K562 (cell line): ENCODE results near the gene UBXN11. TPM values are rescaled to one million over a fixed set of nuclear protein-coding genes. Genes with fewer than 3 reads are reported as not detected.
A peak's percentile ranks its signal among the peaks of the same experiment; 100 is the strongest.

Experiments
- ATAC-seq: fragments of 200-7000 bp; cut with Tn5 transposase; 3 replicates; pipeline ENCODE4 v1.9.1; 2020; ENCODE audit warnings: moderate library complexity
- BruUV-seq: library from RNA; stranded (reverse); fragments of 400-500 nt; replicated peaks from 2 replicates; lab custom pipeline; 2021; lab: Mats Ljungman, UMichigan
- CTCF ChIA-PET: fragments of 300-600 bp; formaldehyde crosslinking; extraction: SDS; loops from one replicate; lab custom pipeline; 2021; ENCODE audit warnings: low intra/inter-chr PET ratio; lab: Yijun Ruan, JAX
- POLR2A ChIA-PET: fragments of 300-600, 350-650 bp; sonication (Branson Sonifier 250); formaldehyde crosslinking; extraction: SDS; loops from one replicate; lab custom pipeline; 2021; ENCODE audit warnings: antibody characterized with exemption, inconsistent platforms; lab: Yijun Ruan, JAX
- DNase-seq, 4 experiments: peaks; one replicate each; pipeline versions ENCODE4 v3.0.0 to v3.0.0-alpha.2; 2011 to 2018; ENCODE audit warnings: low spot score in 3 of 4, mixed read lengths in 3 of 4; ENCODE audit errors: extremely low read depth in 1 of 4
- FAIRE-seq: peaks from 2 replicates; lab custom pipeline; 2011; peaks lifted over from hg19 to GRCh38; lab: Jason Lieb, UNC
- H2AFZ ChIP-seq: 2 replicates; pipeline ENCODE4 v1.6.0; 2011; ENCODE audit warnings: low read depth, low read length, control low read depth, inconsistent platforms
- H3K27ac ChIP-seq: fragments of 200-600 bp; 3 replicates; pipeline ENCODE4 v1.8.0; 2011; ENCODE audit warnings: low read depth, mild to moderate bottlenecking, control low read depth, inconsistent platforms, low read length, moderate library complexity, mixed read lengths; ENCODE audit errors: extremely low read depth
- H3K27me3 ChIP-seq, 2 experiments: fragments of 300-600 bp in 1 of 2; 2 replicates in 1 of 2; 3 replicates in 1 of 2; pipeline versions ENCODE4 v1.6.0 to v1.8.0; 2011; ENCODE audit warnings: inconsistent platforms in 2 of 2, low read length in 2 of 2, mild to moderate bottlenecking in 1 of 2, mixed read lengths in 1 of 2, moderate library complexity in 1 of 2; ENCODE audit not compliant: control insufficient read depth in 2 of 2, insufficient read depth in 2 of 2
- H3K36me3 ChIP-seq: fragments of 300-600 bp; 3 replicates; pipeline ENCODE4 v1.8.0; 2011; ENCODE audit warnings: mild to moderate bottlenecking, low read length, inconsistent platforms; ENCODE audit not compliant: control insufficient read depth, insufficient read depth
- H3K4me1 ChIP-seq, 2 experiments: fragments of 200-600 bp in 1 of 2; replicated peaks in 1 of 2; 2 replicates in 1 of 2; 3 replicates in 1 of 2; pipeline versions ENCODE4 v1.5.1 to v1.8.0; 2011; ENCODE audit warnings: inconsistent platforms in 2 of 2, low read length in 2 of 2, mild to moderate bottlenecking in 1 of 2, mixed read lengths in 1 of 2, moderate library complexity in 1 of 2; ENCODE audit not compliant: control insufficient read depth in 2 of 2, insufficient read depth in 2 of 2
- H3K4me2 ChIP-seq: 2 replicates; pipeline ENCODE4 v1.6.1; 2011; ENCODE audit warnings: low read length, control low read depth, inconsistent platforms, mixed read lengths; ENCODE audit not compliant: insufficient read depth
- H3K4me3 ChIP-seq: fragments of 200-600 bp; sonication (generic), shearing (Covaris generic); 2 replicates; pipeline ENCODE4 v1.5.1; 2016; ENCODE audit warnings: control low read depth, inconsistent platforms
- H3K79me2 ChIP-seq: fragments of 200-600 bp; 3 replicates; pipeline ENCODE4 v1.8.0; 2011; ENCODE audit warnings: low read length, inconsistent platforms; ENCODE audit not compliant: control insufficient read depth, insufficient read depth
- H3K9ac ChIP-seq, 2 experiments: 2 replicates each; pipeline versions ENCODE4 v1.6.0 to v1.6.1; 2011; ENCODE audit warnings: low read depth in 2 of 2, low read length in 2 of 2, control low read depth in 1 of 2, inconsistent platforms in 1 of 2, mild to moderate bottlenecking in 1 of 2, mixed read lengths in 1 of 2; ENCODE audit not compliant: insufficient read depth in 1 of 2
- H3K9me1 ChIP-seq: one replicate; pipeline ENCODE4 v1.6.0; 2011; ENCODE audit warnings: inconsistent platforms, mild to moderate bottlenecking, low read length, moderate library complexity; ENCODE audit not compliant: control insufficient read depth, insufficient read depth
- H3K9me3 ChIP-seq: replicated peaks from 2 replicates; pipeline ENCODE4 v1.5.1; 2011; ENCODE audit warnings: low read depth, low read length, inconsistent platforms; ENCODE audit not compliant: control insufficient read depth, insufficient read depth
- H4K20me1 ChIP-seq: replicated peaks from 2 replicates; pipeline ENCODE4 v1.6.1; 2011; ENCODE audit warnings: low read length, inconsistent platforms, mixed read lengths; ENCODE audit not compliant: control insufficient read depth, insufficient read depth
- ATF4 ChIP-seq: fragments of 450-650 bp; formaldehyde crosslinking; IDR thresholded peaks from 2 replicates; pipeline ENCODE4 v1.4.0; 2022; ENCODE audit warnings: mild to moderate bottlenecking, moderate library complexity
- BCOR ChIP-seq: fragments of 450-650 bp; IDR thresholded peaks from 2 replicates; pipeline ENCODE4 v1.6.1; 2016
- CBFB ChIP-seq: sonication (generic); formaldehyde crosslinking; IDR thresholded peaks from 2 replicates; pipeline ENCODE4 v1.4.0; 2020; ENCODE audit warnings: mild to moderate bottlenecking, missing genetic modification reagents
- DPF2 ChIP-seq: fragments of 450-650 bp; IDR thresholded peaks from 2 replicates; pipeline ENCODE4 v1.6.1; 2016
- FIP1L1 ChIP-seq: fragments of 200-400 bp; formaldehyde crosslinking; IDR thresholded peaks from 2 replicates; pipeline ENCODE4 v1.6.1; 2018; ENCODE audit warnings: mild to moderate bottlenecking, low read depth, low read length; ENCODE audit not compliant: poor library complexity, severe bottlenecking
- HIVEP1 ChIP-seq: fragments of 250-450 bp; sonication (Bioruptor Pico); IDR thresholded peaks from 2 replicates; pipeline ENCODE4 v1.4.0; 2020; ENCODE audit warnings: mild to moderate bottlenecking
- MAFK ChIP-seq: IDR thresholded peaks from 2 replicates; pipeline ENCODE4 v1.6.1; 2011; ENCODE audit warnings: low read length, improper control_type of control experiment
- MLX ChIP-seq, 2 experiments: fragments of 450-650 bp in 1 of 2; sonication (generic) in 1 of 2; formaldehyde crosslinking; conservative IDR thresholded peaks; 2 replicates each; pipeline versions ENCODE4 v1.4.0 to v1.8.1; 2020 to 2022; ENCODE audit warnings: mild to moderate bottlenecking in 1 of 2, missing genetic modification reagents in 1 of 2
- MTF1 ChIP-seq: fragments of 250-450 bp; sonication (Bioruptor Pico); IDR thresholded peaks from 2 replicates; pipeline ENCODE4 v1.9.0; 2021; ENCODE audit warnings: moderate library complexity, mild to moderate bottlenecking, inconsistent platforms, borderline replicate concordance
- MXI1 ChIP-seq: IDR thresholded peaks from 2 replicates; pipeline ENCODE4 v1.6.1; 2011; ENCODE audit warnings: low read depth, mild to moderate bottlenecking, improper control_type of control experiment, low read length
- SAFB2 ChIP-seq: fragments of 200-400 bp; formaldehyde crosslinking; IDR thresholded peaks from 2 replicates; pipeline ENCODE4 v1.6.1; 2018; ENCODE audit warnings: borderline replicate concordance, low read length, low read depth, moderate library complexity; ENCODE audit not compliant: severe bottlenecking
- SMARCE1 ChIP-seq: fragments of 450-650 bp; IDR thresholded peaks from 2 replicates; pipeline ENCODE4 v1.7.1; 2016; ENCODE audit warnings: mild to moderate bottlenecking
- ZBTB26 ChIP-seq: fragments of 450-650 bp; formaldehyde crosslinking; IDR thresholded peaks from 2 replicates; pipeline ENCODE4 v1.4.0; 2022; ENCODE audit warnings: missing genetic modification characterization
- ZKSCAN3 ChIP-seq: fragments of 250-450 bp; sonication (Bioruptor Pico); IDR thresholded peaks from 2 replicates; pipeline ENCODE4 v1.4.0; 2020
- ZNF121 ChIP-seq: sonication (generic); formaldehyde crosslinking; conservative IDR thresholded peaks from 2 replicates; pipeline ENCODE4 v1.8.0; 2022; ENCODE audit warnings: missing genetic modification reagents
- ZNF133 ChIP-seq: fragments of 250-450 bp; sonication (Bioruptor Pico); IDR thresholded peaks from 2 replicates; pipeline ENCODE4 v1.4.0; 2020; ENCODE audit warnings: mild to moderate bottlenecking
- WGBS: fragments of 100-300 bp; shearing (Covaris generic); methylation state at CpG from one replicate; pipeline ENCODE4 v1.1.6; 2016; ENCODE audit warnings: low coverage, mixed read lengths; ENCODE audit not compliant: insufficient coverage; ENCODE audit errors: missing lambda C conversion rate; 5-methylcytosine and 5-hydroxymethylcytosine counted together
- in situ Hi-C: fragments of 300-500 bp; cut with MboI; formaldehyde crosslinking; loops from 4 replicates; pipeline ENCODE4 v1.15.0; 2018; ENCODE audit warnings: inconsistent platforms, mixed read lengths
- intact Hi-C: fragments of 100-400 bp; cut with micrococcal nuclease; formaldehyde crosslinking; loops from 2 replicates; pipeline ENCODE4 v1.14.2; 2022
- polyA plus RNA-seq, 8 experiments: library from polyadenylated mRNA; depleted of rRNA in 4 of 8; stranded (reverse) in 5 of 8; unstranded in 3 of 8; fragments of >200 nt; fragmentation: Nextera tagmentation in 2 of 8; fragmentation: Illumina TruSeq in 1 of 8; extraction: Ambion mirVana in 2 of 8; extraction: Trizol in 1 of 8; gene quantifications; 2 replicates each; pipeline versions ENCODE4 v1.2.1 to v1.2.3, GENCODE V29; 2011 to 2014; ENCODE audit warnings: inconsistent platforms in 1 of 8, missing spikeins in 1 of 8
- total RNA-seq, 7 experiments: library from RNA; depleted of rRNA in 6 of 7; stranded (reverse); fragments of >200 nt in 6 of 7; fragmentation: Illumina TruSeq in 2 of 7; extraction: Trizol in 2 of 7; gene quantifications; 2 replicates each; pipeline versions ENCODE4 v1.2.1 to v1.2.3, GENCODE V29; 2011 to 2021; ENCODE audit warnings: low replicate concordance in 1 of 7
- TF ChIP-seq, protein P1 (sequence below): fragments of 450-650 bp; conservative IDR thresholded peaks from 2 replicates; pipeline ENCODE4 v1.6.1; 2016; ENCODE audit warnings: missing genetic modification characterization, low read depth, mild to moderate bottlenecking, control low read depth, missing compliant biosample characterization

UBXN11 gene
- total and polyA plus RNA-seq, 9 of the 15 experiments (the other 6 are each of a cell fraction or from before 2014, with no cell fraction given) = 0.48 to 34.3 (median 11.3) TPM

DNA sequence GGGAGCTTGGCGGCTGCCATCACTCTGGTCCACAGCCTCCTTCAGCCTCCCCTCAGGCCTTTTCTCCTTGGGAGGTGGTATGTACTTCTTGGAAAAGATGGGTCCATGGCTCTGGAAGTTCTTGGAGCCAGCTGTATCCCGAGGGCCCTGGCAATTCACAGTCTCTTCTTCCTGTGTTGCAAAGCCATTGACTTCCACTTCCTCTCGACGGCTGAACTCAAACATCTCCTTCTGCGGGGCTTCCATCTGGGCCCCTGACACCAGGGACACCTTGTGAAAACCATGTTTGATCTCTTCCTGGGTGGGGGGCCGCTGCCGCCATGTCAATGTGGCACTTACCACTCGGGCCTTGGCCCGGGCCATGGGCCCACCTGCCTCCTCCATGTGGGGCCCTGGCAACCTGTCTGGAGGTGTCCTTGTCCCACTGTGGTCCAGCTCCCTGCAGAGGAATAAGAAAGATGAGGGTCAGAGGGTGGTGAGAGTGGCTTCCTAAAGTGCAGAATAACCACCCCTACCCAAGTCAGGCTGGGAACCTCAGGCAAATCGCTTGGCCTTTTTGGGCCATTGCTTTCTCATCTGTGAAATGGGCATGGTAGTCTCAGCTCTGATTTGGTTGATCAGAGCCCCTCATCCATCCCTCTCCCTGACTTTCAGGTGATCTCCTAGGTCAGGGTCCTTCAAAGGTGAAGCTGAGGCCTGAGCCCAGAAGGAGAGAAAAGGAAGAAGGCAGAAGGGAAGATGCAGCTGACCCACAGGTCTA, 40.0 kb upstream of the UBXN11 start (continued):
- no peak for TF ChIP-seq MLX (CRISPR knock-in tag; conservative IDR thresholded peaks at IDR 0.05)
- TF ChIP-seq ZNF133 (CRISPR knock-in tag) = no peak
- no peak for TF ChIP-seq SMARCE1
- TF ChIP-seq ZNF121 = peak; percentile 56
- TF ChIP-seq, all 486 proteins: peak for 5

DNA sequence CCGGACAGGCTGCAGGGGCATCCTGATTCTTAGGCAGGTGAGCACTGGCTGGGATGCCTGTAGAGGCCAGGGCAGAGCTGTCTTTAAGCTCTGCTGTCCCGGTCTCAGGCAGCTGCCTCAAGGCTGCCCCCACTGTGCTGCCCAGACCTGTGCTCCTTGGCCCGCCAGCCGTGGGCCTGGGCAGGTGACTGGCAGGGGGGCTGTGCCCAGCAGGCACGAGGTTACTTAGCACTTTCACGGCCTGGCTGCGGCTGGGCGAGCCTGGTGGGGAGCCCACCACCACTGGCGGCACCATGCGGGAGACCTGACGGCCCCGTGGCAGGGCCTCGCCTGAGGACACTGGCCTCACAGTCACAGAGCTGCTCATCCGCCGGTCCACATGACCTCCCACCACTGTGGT, 39.3 kb upstream of the UBXN11 start:
- 56% methylated on average over 15 of the region's 15 CpGs for WGBS
- no peaks in the 10 kb centered on the region for H3K36me3 ChIP-seq
- TF ChIP-seq MTF1 (no peak), BCOR (no peak), ZBTB26 (CRISPR knock-in tag) (no peak), ATF4 (CRISPR knock-in tag) (no peak), SAFB2 (no peak), CBFB (CRISPR knock-in tag) (no peak), ZKSCAN3 (no peak), FIP1L1 (no peak), DPF2 (no peak), MAFK (no peak), HIVEP1 (CRISPR knock-in tag) (no peak), MXI1 (no peak)
- TF ChIP-seq, protein P1, sequence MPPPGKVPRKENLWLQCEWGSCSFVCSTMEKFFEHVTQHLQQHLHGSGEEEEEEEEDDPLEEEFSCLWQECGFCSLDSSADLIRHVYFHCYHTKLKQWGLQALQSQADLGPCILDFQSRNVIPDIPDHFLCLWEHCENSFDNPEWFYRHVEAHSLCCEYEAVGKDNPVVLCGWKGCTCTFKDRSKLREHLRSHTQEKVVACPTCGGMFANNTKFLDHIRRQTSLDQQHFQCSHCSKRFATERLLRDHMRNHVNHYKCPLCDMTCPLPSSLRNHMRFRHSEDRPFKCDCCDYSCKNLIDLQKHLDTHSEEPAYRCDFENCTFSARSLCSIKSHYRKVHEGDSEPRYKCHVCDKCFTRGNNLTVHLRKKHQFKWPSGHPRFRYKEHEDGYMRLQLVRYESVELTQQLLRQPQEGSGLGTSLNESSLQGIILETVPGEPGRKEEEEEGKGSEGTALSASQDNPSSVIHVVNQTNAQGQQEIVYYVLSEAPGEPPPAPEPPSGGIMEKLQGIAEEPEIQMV = no peak
- peaks cover 8 to 20% of the 10 kb centered on the region in 2 experiments for H3K4me1 ChIP-seq
- POLR2A ChIA-PET = interaction anchor here (1.4 to 4.0 kb wide), 2 partner anchors 8 to 17 kb away, joined by 3 to 24 read pairs; no protein-coding TSS in a partner anchor
- no peak overlapping the region for H3K4me2 ChIP-seq
- H3K27me3 ChIP-seq = no peaks in the 10 kb centered on the region
- peak overlapping the region in 1 of 2 experiments; percentile 31; a peak in 2 of 4 replicates for H3K9ac ChIP-seq
- H3K9me3 ChIP-seq = no peaks in the 10 kb centered on the region
- H3K4me3 ChIP-seq = no peak overlapping the region
- DNase-seq (no peak), ATAC-seq (peak; percentile 21; the same call in 1 of the 3 replicates), FAIRE-seq (no peak)
- in situ Hi-C loops = no loop called here
- H3K27ac ChIP-seq = no peak overlapping the region
- CTCF ChIA-PET = no interaction called here
- BruUV-seq = no TSS peak
- H3K9me1 ChIP-seq = no peaks in the 10 kb centered on the region
- H2AFZ ChIP-seq = no peak overlapping the region
- H4K20me1 ChIP-seq = no peaks in the 10 kb centered on the region
- H3K79me2 ChIP-seq = no peaks in the 10 kb centered on the region
- intact Hi-C loops = no loop called here
